Adrenal gland (tissue), 5 donors: ENCODE measurements around the gene SCRN1.

Experiments used
- POLR2A ChIP-seq, 2 donors: fragments of 450-650 bp; IDR thresholded peaks; one replicate each; pipeline ENCODE4 v1.6.1; 2017; ENCODE audit warnings: antibody characterized with exemption in 2 of 2, mild to moderate bottlenecking in 2 of 2, moderate library complexity in 1 of 2
- TF ChIP-seq, protein P1 (sequence below), 6 experiments: fragments of 450-650 bp in 4 of 6; fragments of 200-600 bp in 2 of 6; sonication (generic) in 1 of 6; IDR thresholded peaks; 1 replicate in 5 of 6; 2 replicates in 1 of 6; pipeline versions ENCODE4 v1.5.1 to v1.8.0; 2016 to 2021; ENCODE audit warnings: antibody characterized with exemption in 6 of 6, mild to moderate bottlenecking in 2 of 6, moderate library complexity in 1 of 6
- donor health status: DM: no; HTN: no; CAD: no.

DNA sequence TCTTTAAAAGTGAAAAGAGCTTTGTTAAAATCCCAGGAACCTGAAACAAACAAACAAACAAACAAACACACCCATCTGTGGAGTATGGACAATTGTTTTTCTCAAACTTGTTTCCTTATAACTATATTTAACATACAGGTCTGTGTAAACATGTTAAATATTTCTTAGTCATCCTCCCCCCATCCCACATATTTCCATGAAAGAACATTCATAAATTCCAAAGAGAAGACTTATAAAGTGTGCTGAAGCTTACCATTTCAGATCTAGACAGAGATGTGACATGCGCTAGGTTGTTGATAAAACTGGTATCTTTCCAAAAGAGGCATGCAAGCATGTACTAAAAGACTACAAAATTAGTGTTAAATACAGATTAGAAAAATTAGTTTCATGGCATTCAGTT, 30.4 kb upstream of the SCRN1 start:
- TF ChIP-seq, protein P1, sequence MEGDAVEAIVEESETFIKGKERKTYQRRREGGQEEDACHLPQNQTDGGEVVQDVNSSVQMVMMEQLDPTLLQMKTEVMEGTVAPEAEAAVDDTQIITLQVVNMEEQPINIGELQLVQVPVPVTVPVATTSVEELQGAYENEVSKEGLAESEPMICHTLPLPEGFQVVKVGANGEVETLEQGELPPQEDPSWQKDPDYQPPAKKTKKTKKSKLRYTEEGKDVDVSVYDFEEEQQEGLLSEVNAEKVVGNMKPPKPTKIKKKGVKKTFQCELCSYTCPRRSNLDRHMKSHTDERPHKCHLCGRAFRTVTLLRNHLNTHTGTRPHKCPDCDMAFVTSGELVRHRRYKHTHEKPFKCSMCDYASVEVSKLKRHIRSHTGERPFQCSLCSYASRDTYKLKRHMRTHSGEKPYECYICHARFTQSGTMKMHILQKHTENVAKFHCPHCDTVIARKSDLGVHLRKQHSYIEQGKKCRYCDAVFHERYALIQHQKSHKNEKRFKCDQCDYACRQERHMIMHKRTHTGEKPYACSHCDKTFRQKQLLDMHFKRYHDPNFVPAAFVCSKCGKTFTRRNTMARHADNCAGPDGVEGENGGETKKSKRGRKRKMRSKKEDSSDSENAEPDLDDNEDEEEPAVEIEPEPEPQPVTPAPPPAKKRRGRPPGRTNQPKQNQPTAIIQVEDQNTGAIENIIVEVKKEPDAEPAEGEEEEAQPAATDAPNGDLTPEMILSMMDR (IDR thresholded peaks at IDR 0.05): no peak
- no peak for TF ChIP-seq POLR2A (IDR thresholded peaks at IDR 0.05)
